ENCODE data around the gene TUBGCP6. TPM values are rescaled to one million over a fixed set of nuclear protein-coding genes. Genes with fewer than 3 reads are reported as not detected.

Gene TUBGCP6
- total and polyA plus RNA-seq, 4 donors = 26.5 to 57.8 (median 46.4) TPM

- WGBS, 2 donors = 61 to 77% methylated on average over 14 of the region's 14 CpGs
- Histone ChIP-seq H3K4me1 (ENCODE audit: control insufficient read depth in 5 of 5, insufficient read depth in 5 of 5, low read length in 5 of 5) (peaks cover 0 to 40% (median 7%) of the 10 kb centered on the region in 5 donors), H3K9me3 (ENCODE audit: control insufficient read depth in 4 of 4, insufficient read depth in 3 of 4, low read length in 3 of 4) (no peaks in the 10 kb centered on the region), H3K27ac (ENCODE audit: low read depth in 1 of 2, low read length in 1 of 2) (no peak overlapping the region), H3K9ac (ENCODE audit: insufficient read depth in 1 of 2, low read length in 2 of 2) (no peak overlapping the region), H3K27me3 (ENCODE audit: control insufficient read depth in 3 of 3, insufficient read depth in 3 of 3, low read length in 2 of 3) (no peaks in the 10 kb centered on the region), H3K4me3 (peak overlapping the region; percentile 35), H3K36me3 (ENCODE audit: control insufficient read depth in 4 of 4, insufficient read depth in 4 of 4, low read length in 4 of 4) (peaks cover 3 to 21% (median 19%) of the 10 kb centered on the region in 4 donors)
- no peak for TF ChIP-seq CTCF (IDR thresholded peaks at IDR 0.05; ENCODE audit: control extremely low read depth, extremely low read depth)
- no peak for DNase-seq
- no peak for ATAC-seq (ENCODE audit: insufficient read depth, low FRiP score)
Observed at GRCh38 chr22:50242406-50242949, 2.3 kb downstream of the TUBGCP6 start.

GRCh38 chr22:50238755-50239154 is 6.1 kb downstream of the TUBGCP6 start:
- H3K4me1 ChIP-seq (ENCODE audit: control insufficient read depth in 5 of 5, insufficient read depth in 5 of 5, low read length in 5 of 5) = peaks cover 0 to 29% (median 5%) of the 10 kb centered on the region in 5 donors
- no peak overlapping the region for H3K4me3 ChIP-seq
- H3K27me3 ChIP-seq (ENCODE audit: control insufficient read depth in 3 of 3, insufficient read depth in 3 of 3, low read length in 2 of 3) = no peaks in the 10 kb centered on the region
- peaks cover 3 to 20% (median 12%) of the 10 kb centered on the region in 4 donors for H3K36me3 ChIP-seq (ENCODE audit: control insufficient read depth in 4 of 4, insufficient read depth in 4 of 4, low read length in 4 of 4)
- H3K9me3 ChIP-seq (ENCODE audit: control insufficient read depth in 4 of 4, insufficient read depth in 3 of 4, low read length in 3 of 4) = no peaks in the 10 kb centered on the region
- DNase-seq (no peak), ATAC-seq (ENCODE audit: insufficient read depth, low FRiP score) (no peak)
- H3K9ac ChIP-seq (ENCODE audit: insufficient read depth in 1 of 2, low read length in 2 of 2) = no peak overlapping the region
- TF ChIP-seq CTCF (IDR thresholded peaks at IDR 0.05; ENCODE audit: control extremely low read depth, extremely low read depth) = no peak
- H3K27ac ChIP-seq (ENCODE audit: low read depth in 1 of 2, low read length in 1 of 2) = no peak overlapping the region
- 82% methylated on average over 9 of the region's 9 CpGs for WGBS, 2 donors

GRCh38 chr22:50236731-50237409 is 8.0 kb downstream of the TUBGCP6 start:
- no peak overlapping the region for H3K9ac ChIP-seq (ENCODE audit: insufficient read depth in 1 of 2, low read length in 2 of 2)
- H3K9me3 ChIP-seq (ENCODE audit: control insufficient read depth in 4 of 4, insufficient read depth in 3 of 4, low read length in 3 of 4) = no peaks in the 10 kb centered on the region
- peaks cover 0 to 11% (median 2%) of the 10 kb centered on the region in 5 donors for H3K4me1 ChIP-seq (ENCODE audit: control insufficient read depth in 5 of 5, insufficient read depth in 5 of 5, low read length in 5 of 5)
- DNase-seq (no peak), ATAC-seq (ENCODE audit: insufficient read depth, low FRiP score) (no peak)
- no peak overlapping the region for H3K27ac ChIP-seq (ENCODE audit: low read depth in 1 of 2, low read length in 1 of 2)
- no peaks in the 10 kb centered on the region for H3K27me3 ChIP-seq (ENCODE audit: control insufficient read depth in 3 of 3, insufficient read depth in 3 of 3, low read length in 2 of 3)
- no peak overlapping the region for H3K4me3 ChIP-seq
- H3K36me3 ChIP-seq (ENCODE audit: control insufficient read depth in 4 of 4, insufficient read depth in 4 of 4, low read length in 4 of 4) = peaks cover 3 to 32% (median 12%) of the 10 kb centered on the region in 4 donors
- TF ChIP-seq CTCF (IDR thresholded peaks at IDR 0.05; ENCODE audit: control extremely low read depth, extremely low read depth) = no peak
- 74 to 78% methylated on average over 10 to 11 of the region's 11 CpGs for WGBS, 2 donors

All from lung (tissue), 12 donors.